Measurements from ENCODE around the gene PDE7B.

- TF ChIP-seq CTCF (optimal IDR thresholded peaks at IDR 0.05 in 1 of 3, IDR thresholded peaks at IDR 0.05 in 1 of 3, conservative IDR thresholded peaks at IDR 0.05 in 1 of 3; ENCODE audit: extremely low read depth in 1 of 3, insufficient read depth in 2 of 3, low read length in 3 of 3) (no peak), EZH2 (IDR thresholded peaks at IDR 0.05; ENCODE audit: low read length) (no peak)
Observed at GRCh38 chr6:136235233-136235564, 383.7 kb downstream of the PDE7B start.
